Stimulated activated memory B cell treated with anti-CD40 and anti-IgM and Interleukin-4, amounts not matched to agents 10 μg/mL and 1 μg/mL and 100 μg/mL, for 72 hours (primary cell): ENCODE measurements around the gene DGCR8.
"Not testable (repeated sequence)": the region's sequence is repeated elsewhere in the genome, so short reads cannot be mapped to it uniquely, and the experiment has no call there.

Experiments
- ATAC-seq: fragments of 150-1000 bp; cut with Tn5 transposase; 2 replicates; pipeline ENCODE4 v1.10.0; 2021
- H3K27ac Mint-ChIP-seq: one replicate; pipeline ENCODE4 v1.8.0; 2022; ENCODE audit warnings: mild to moderate bottlenecking, mixed read lengths
- H3K27me3 Mint-ChIP-seq: one replicate; pipeline ENCODE4 v1.8.0; 2022; ENCODE audit warnings: mixed read lengths
- H3K36me3 Mint-ChIP-seq: one replicate; pipeline ENCODE4 v1.8.0; 2022; ENCODE audit warnings: mixed read lengths
- H3K4me1 Mint-ChIP-seq: one replicate; pipeline ENCODE4 v1.8.0; 2022; ENCODE audit warnings: mixed read lengths
- H3K4me3 Mint-ChIP-seq: one replicate; pipeline ENCODE4 v1.8.0; 2022; ENCODE audit warnings: mild to moderate bottlenecking, moderate library complexity, mixed read lengths
- H3K9me3 Mint-ChIP-seq: one replicate; pipeline ENCODE4 v1.8.0; 2022; ENCODE audit warnings: mixed read lengths

DGCR8 gene

DNA sequence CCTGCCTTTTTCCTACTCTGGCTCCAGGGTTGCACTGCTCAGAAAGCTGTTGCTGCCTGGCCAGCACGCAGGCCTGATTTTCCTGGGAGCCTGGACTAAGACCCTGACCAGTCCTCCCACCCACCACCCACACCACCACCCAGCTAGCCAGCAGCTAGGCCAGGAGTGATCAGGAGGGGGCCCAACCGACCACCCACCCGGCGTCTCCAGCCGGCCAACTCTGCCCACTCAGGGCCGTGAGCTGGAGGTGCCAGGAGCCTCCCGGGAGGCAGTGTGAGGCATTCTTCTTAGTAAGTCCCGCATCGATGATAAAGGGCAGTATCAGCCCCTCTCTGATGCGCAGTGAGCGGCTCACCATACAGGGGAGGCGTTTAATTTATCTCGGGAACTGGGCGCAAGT, 79.5 kb downstream of the DGCR8 start:
- not testable (repeated sequence) for H3K36me3 Mint-ChIP-seq, H3K4me1 Mint-ChIP-seq, ATAC-seq

DNA sequence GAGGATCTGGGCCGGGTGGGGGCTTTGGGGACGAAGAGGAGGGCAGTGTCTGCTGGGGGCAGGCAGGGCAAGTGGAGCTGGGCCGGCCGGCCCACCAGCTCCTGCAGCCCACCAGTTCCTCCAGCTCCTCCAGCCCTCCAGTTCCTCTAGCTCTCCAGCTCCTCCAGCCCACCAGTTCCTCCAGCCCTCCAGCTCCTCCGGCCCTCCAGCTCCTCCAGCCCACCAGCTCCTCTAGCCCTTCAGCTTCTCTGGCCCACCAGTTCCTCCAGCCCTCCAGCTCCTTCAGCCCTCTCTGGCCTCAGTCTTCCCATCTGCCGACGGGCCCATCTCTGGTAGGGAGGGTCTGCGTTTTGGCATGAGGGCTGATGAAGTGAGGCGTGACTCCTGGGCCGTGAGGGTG, 80.0 kb downstream of the DGCR8 start:
- no peak overlapping the region for H3K27ac Mint-ChIP-seq
- no peaks in the 10 kb centered on the region for H3K36me3 Mint-ChIP-seq
- peaks cover 7% of the 10 kb centered on the region for H3K4me1 Mint-ChIP-seq
- peaks cover 48% of the 10 kb centered on the region for H3K27me3 Mint-ChIP-seq
- H3K9me3 Mint-ChIP-seq: peaks cover 12% of the 10 kb centered on the region
- no peak overlapping the region for H3K4me3 Mint-ChIP-seq
- ATAC-seq: no peak

More for the DNA sequence above, 79.5 kb downstream of the DGCR8 start:
- H3K27ac Mint-ChIP-seq, H3K4me3 Mint-ChIP-seq: not testable (repeated sequence)
- Mint-ChIP-seq H3K27me3 (peaks cover 53% of the 10 kb centered on the region), H3K9me3 (peaks cover 12% of the 10 kb centered on the region)
